Ectodermal cell (in vitro differentiated cells): Measurements from ENCODE around the gene FOSL1.

ENCODE experiments used
- H3K27ac ChIP-seq: 2 replicates; pipeline ENCODE4 v1.7.0; 2013; ENCODE audit warnings: mild to moderate bottlenecking, low read depth, low read length; ENCODE audit not compliant: insufficient read depth, poor library complexity, severe bottlenecking
- H3K27me3 ChIP-seq: 2 replicates; pipeline ENCODE4 v1.7.0; 2013; ENCODE audit warnings: mild to moderate bottlenecking, low read length; ENCODE audit not compliant: insufficient read depth, control insufficient read depth, poor library complexity, severe bottlenecking
- H3K36me3 ChIP-seq: one replicate; pipeline ENCODE4 v1.7.0; 2013; ENCODE audit warnings: low read length; ENCODE audit not compliant: control insufficient read depth, insufficient read depth
- H3K4me1 ChIP-seq: one replicate; pipeline ENCODE4 v1.7.0; 2013; ENCODE audit warnings: low read length; ENCODE audit not compliant: control insufficient read depth, insufficient read depth
- H3K4me3 ChIP-seq: 2 replicates; pipeline ENCODE4 v1.7.0; 2013; ENCODE audit warnings: low read depth, low read length, control low read depth; ENCODE audit not compliant: insufficient read depth
- H3K9me3 ChIP-seq: 2 replicates; pipeline ENCODE4 v1.7.0; 2013; ENCODE audit warnings: mild to moderate bottlenecking, low read length, moderate library complexity; ENCODE audit not compliant: control insufficient read depth
- WGBS, 2 experiments: methylation state at CpG; one replicate each; pipeline ENCODE4 v1.1.7; 2013; ENCODE audit warnings: missing lambda C conversion rate in 2 of 2; 5-methylcytosine and 5-hydroxymethylcytosine counted together

FOSL1 gene

GRCh38 chr11:65912845-65913244 is 12.7 kb upstream of the FOSL1 start:
- Histone ChIP-seq H3K4me1 (no peaks in the 10 kb centered on the region), H3K27me3 (peaks cover 4% of the 10 kb centered on the region), H3K27ac (no peak overlapping the region), H3K36me3 (no peaks in the 10 kb centered on the region), H3K9me3 (no peaks in the 10 kb centered on the region), H3K4me3 (no peak overlapping the region)
- WGBS, 2 experiments: 86 to 91% methylated on average over 4 of the region's 4 CpGs

- peaks cover 10% of the 10 kb centered on the region for H3K27me3 ChIP-seq
- no peak overlapping the region for H3K4me3 ChIP-seq
- H3K4me1 ChIP-seq: no peaks in the 10 kb centered on the region
- no peak overlapping the region for H3K27ac ChIP-seq
- WGBS, 2 experiments: 43% methylated on average over 14 of the region's 14 CpGs
- no peaks in the 10 kb centered on the region for H3K36me3 ChIP-seq
- H3K9me3 ChIP-seq: no peaks in the 10 kb centered on the region
These were observed 11.7 kb upstream of the FOSL1 start for GRCh38 chr11:65911682-65912568.

GRCh38 chr11:65907878-65908277 is 7.7 kb upstream of the FOSL1 start:
- Histone ChIP-seq H3K27ac (no peak overlapping the region), H3K36me3 (no peaks in the 10 kb centered on the region), H3K9me3 (no peaks in the 10 kb centered on the region), H3K4me3 (no peak overlapping the region), H3K27me3 (peaks cover 20% of the 10 kb centered on the region), H3K4me1 (no peaks in the 10 kb centered on the region)
- 86 to 91% methylated on average over 6 of the region's 6 CpGs for WGBS, 2 experiments

GRCh38 chr11:65906602-65907001 is 6.4 kb upstream of the FOSL1 start:
- Histone ChIP-seq H3K36me3 (no peaks in the 10 kb centered on the region), H3K27ac (no peak overlapping the region), H3K4me1 (no peaks in the 10 kb centered on the region), H3K4me3 (no peak overlapping the region), H3K9me3 (no peaks in the 10 kb centered on the region), H3K27me3 (peaks cover 33% of the 10 kb centered on the region)
- WGBS, 2 experiments: 83 to 94% methylated on average over 5 of the region's 5 CpGs

GRCh38 chr11:65903715-65904114 is 3.5 kb upstream of the FOSL1 start:
- H3K36me3 ChIP-seq: no peaks in the 10 kb centered on the region
- H3K27ac ChIP-seq: no peak overlapping the region
- H3K4me1 ChIP-seq: peaks cover 5% of the 10 kb centered on the region
- H3K4me3 ChIP-seq: no peak overlapping the region
- 78 to 80% methylated on average over 8 of the region's 8 CpGs for WGBS, 2 experiments
- H3K9me3 ChIP-seq: no peaks in the 10 kb centered on the region
- peaks cover 58% of the 10 kb centered on the region for H3K27me3 ChIP-seq

- H3K36me3 ChIP-seq: no peaks in the 10 kb centered on the region
- WGBS, 2 experiments: 9 to 10% methylated on average over 5 of the region's 5 CpGs
- H3K27ac ChIP-seq: no peak overlapping the region
- H3K4me3 ChIP-seq: no peak overlapping the region
- H3K4me1 ChIP-seq: peaks cover 5% of the 10 kb centered on the region
- H3K9me3 ChIP-seq: no peaks in the 10 kb centered on the region
- peaks cover 64% of the 10 kb centered on the region for H3K27me3 ChIP-seq
These were observed 2.9 kb upstream of the FOSL1 start for GRCh38 chr11:65903068-65903481.

- Histone ChIP-seq H3K9me3 (no peaks in the 10 kb centered on the region), H3K4me3 (no peak overlapping the region), H3K4me1 (peaks cover 5% of the 10 kb centered on the region), H3K27me3 (peaks cover 74% of the 10 kb centered on the region), H3K36me3 (no peaks in the 10 kb centered on the region), H3K27ac (no peak overlapping the region)
- 69 to 76% methylated on average over 8 to 11 of the region's 11 CpGs for WGBS, 2 experiments
These were observed 652 bp upstream of the FOSL1 start for GRCh38 chr11:65900899-65901180.

- H3K36me3 ChIP-seq: no peaks in the 10 kb centered on the region
- H3K4me3 ChIP-seq: peak overlapping the region; percentile 34
- WGBS, 2 experiments: 2 to 3% methylated on average over 78 of the region's 78 CpGs
- H3K9me3 ChIP-seq: no peaks in the 10 kb centered on the region
- H3K4me1 ChIP-seq: peaks cover 5% of the 10 kb centered on the region
- no peak overlapping the region for H3K27ac ChIP-seq
- H3K27me3 ChIP-seq: peaks cover 80% of the 10 kb centered on the region
These were observed 648 bp downstream of the FOSL1 start for GRCh38 chr11:65899356-65900124.

GRCh38 chr11:65898656-65899355 is 1.4 kb downstream of the FOSL1 start:
- peaks cover 80% of the 10 kb centered on the region for H3K27me3 ChIP-seq
- 24% methylated on average over 28 of the region's 28 CpGs for WGBS, 2 experiments
- peak overlapping the region; percentile 34 for H3K4me3 ChIP-seq
- peaks cover 5% of the 10 kb centered on the region for H3K4me1 ChIP-seq
- H3K27ac ChIP-seq: no peak overlapping the region
- H3K9me3 ChIP-seq: no peaks in the 10 kb centered on the region
- H3K36me3 ChIP-seq: no peaks in the 10 kb centered on the region

- whole genome bisulfite sequencing, 2 experiments: 94 to 96% methylated on average over 4 of the region's 4 CpGs
These were observed 3.1 kb downstream of the FOSL1 start for GRCh38 chr11:65897020-65897471.

More at GRCh38 chr11:65897020-65897471, 3.1 kb downstream of the FOSL1 start:
- Histone ChIP-seq H3K36me3 (no peaks in the 10 kb centered on the region), H3K4me1 (peaks cover 5% of the 10 kb centered on the region), H3K27me3 (peaks cover 68% of the 10 kb centered on the region), H3K27ac (no peak overlapping the region), H3K9me3 (no peaks in the 10 kb centered on the region), H3K4me3 (no peak overlapping the region)
